Type B pancreatic cell (in vitro differentiated cells): Measurements from ENCODE around the gene AFAP1. TPM values are rescaled to one million over a fixed set of nuclear protein-coding genes. Genes with fewer than 3 reads are reported as not detected.

ENCODE experiments used
- DNase-seq: peaks from one replicate; pipeline ENCODE4 v3.0.0; 2021; ENCODE audit warnings: mixed read lengths; ENCODE audit not compliant: unreplicated experiment; ENCODE audit errors: extremely low spot score
- H3K27ac Mint-ChIP-seq: 2 replicates; pipeline ENCODE4 v1.8.0; 2021; ENCODE audit warnings: mild to moderate bottlenecking, mixed read lengths
- H3K27me3 Mint-ChIP-seq: 2 replicates; pipeline ENCODE4 v1.8.0; 2021; ENCODE audit warnings: mixed read lengths
- H3K36me3 Mint-ChIP-seq: 2 replicates; pipeline ENCODE4 v1.8.0; 2021; ENCODE audit warnings: mixed read lengths
- H3K4me1 Mint-ChIP-seq: one replicate; pipeline ENCODE4 v1.8.0; 2021; ENCODE audit warnings: mixed read lengths; ENCODE audit not compliant: unreplicated experiment
- H3K4me3 Mint-ChIP-seq: 2 replicates; pipeline ENCODE4 v1.8.0; 2021; ENCODE audit warnings: mild to moderate bottlenecking, mixed read lengths
- H3K9me3 Mint-ChIP-seq: 2 replicates; pipeline ENCODE4 v1.8.0; 2021; ENCODE audit warnings: mixed read lengths
- CTCF ChIP-seq: fragments of 200-600 bp; sonication (generic); conservative IDR thresholded peaks from 2 replicates; pipeline ENCODE4 v1.5.0; 2021; ENCODE audit warnings: antibody characterized with exemption, mild to moderate bottlenecking
- total RNA-seq: library from RNA; stranded (reverse); gene quantifications from 2 replicates; pipeline ENCODE4 v1.2.1, GENCODE V29; 2021; ENCODE audit warnings: low replicate concordance

Gene AFAP1
- total RNA-seq, 1 donor from 2014 or later: 36.6 TPM

GRCh38 chr4:7838136-7838782, 101.4 kb downstream of the AFAP1 start:
- Mint-ChIP-seq H3K4me3 (no peak overlapping the region), H3K4me1 (peaks cover 14% of the 10 kb centered on the region), H3K27me3 (no peaks in the 10 kb centered on the region), H3K27ac (no peak overlapping the region), H3K9me3 (peaks cover 5% of the 10 kb centered on the region), H3K36me3 (peaks cover 41% of the 10 kb centered on the region)
- no peak for DNase-seq
- TF ChIP-seq CTCF: no peak

- H3K4me3 Mint-ChIP-seq: no peak overlapping the region
- peaks cover 44% of the 10 kb centered on the region for H3K36me3 Mint-ChIP-seq
- no peak overlapping the region for H3K27ac Mint-ChIP-seq
Observed at GRCh38 chr4:7837597-7838135, 102.0 kb downstream of the AFAP1 start.

DNA sequence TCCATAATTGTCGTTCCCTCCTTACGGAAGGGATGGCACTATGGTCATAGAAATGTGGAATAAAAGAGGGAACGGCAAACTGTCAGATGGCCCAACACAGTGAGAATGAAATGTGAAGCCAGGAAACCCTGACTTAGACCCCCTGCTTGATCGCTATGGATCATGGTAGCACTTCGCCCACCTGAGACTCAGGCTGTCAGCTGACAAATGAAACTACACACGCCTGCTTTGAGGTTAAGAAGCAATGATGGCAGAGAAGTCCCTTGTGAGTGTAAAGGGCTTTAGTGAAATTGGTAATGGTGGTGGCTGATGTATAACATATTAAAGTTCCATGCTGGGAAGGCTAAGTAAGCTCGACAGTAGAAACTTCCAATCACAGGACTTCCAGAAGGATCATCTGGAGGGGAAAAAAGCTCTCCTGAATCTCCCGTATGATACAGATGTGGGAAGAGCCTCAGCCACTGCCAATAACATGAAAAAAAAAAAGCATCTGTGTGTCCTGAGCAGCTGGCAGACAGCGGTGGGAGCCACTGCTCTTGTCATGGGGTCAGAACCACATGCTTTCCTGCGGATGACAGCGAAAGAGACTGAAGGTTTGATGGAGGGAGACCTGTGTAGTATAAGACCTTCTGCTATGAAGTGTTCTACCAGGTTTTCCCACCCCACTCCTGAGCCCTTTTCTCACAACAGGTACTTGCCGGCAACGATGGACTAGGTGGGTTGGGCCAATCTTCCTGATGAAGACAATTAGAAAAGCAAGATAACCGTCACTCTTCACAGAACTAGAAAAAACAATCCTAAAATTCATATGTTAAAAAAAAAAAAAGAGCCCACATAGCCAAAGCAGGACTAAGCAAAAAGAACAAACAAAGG, 107.6 kb downstream of the AFAP1 start:
- TF ChIP-seq CTCF: no peak
- Mint-ChIP-seq H3K36me3 (peaks cover 53% of the 10 kb centered on the region), H3K4me1 (peaks cover 44% of the 10 kb centered on the region), H3K9me3 (peaks cover 5% of the 10 kb centered on the region), H3K27ac (no peak overlapping the region), H3K4me3 (no peak overlapping the region), H3K27me3 (no peaks in the 10 kb centered on the region)
- DNase-seq: no peak

More at GRCh38 chr4:7837597-7838135, 102.0 kb downstream of the AFAP1 start:
- no peak for DNase-seq
- Mint-ChIP-seq H3K9me3 (peaks cover 5% of the 10 kb centered on the region), H3K27me3 (no peaks in the 10 kb centered on the region), H3K4me1 (peaks cover 14% of the 10 kb centered on the region)
- TF ChIP-seq CTCF: no peak

DNA sequence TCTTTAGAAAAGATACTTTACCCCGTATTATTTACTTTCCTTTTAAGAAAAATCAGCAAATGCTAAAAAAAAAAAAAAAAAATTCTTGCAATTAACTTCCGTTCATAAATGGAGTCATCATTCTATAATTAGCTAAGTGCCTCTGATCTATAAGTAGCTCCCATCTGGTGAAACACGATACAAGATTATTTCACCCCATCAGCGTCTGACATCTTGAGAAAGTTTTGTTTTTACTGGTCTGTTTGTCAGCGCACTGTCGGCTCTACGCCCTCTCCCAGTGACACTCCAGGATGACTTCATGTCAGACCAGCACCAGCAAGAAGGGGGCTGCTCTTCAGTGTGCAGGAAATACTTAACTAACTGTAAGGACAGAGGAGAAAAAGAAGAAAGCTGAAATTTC, 108.3 kb downstream of the AFAP1 start:
- Mint-ChIP-seq H3K9me3 (peaks cover 5% of the 10 kb centered on the region), H3K27ac (no peak overlapping the region), H3K36me3 (peaks cover 54% of the 10 kb centered on the region), H3K27me3 (no peaks in the 10 kb centered on the region), H3K4me3 (peak overlapping the region; percentile 16), H3K4me1 (peaks cover 41% of the 10 kb centered on the region)
- DNase-seq: no peak
- TF ChIP-seq CTCF: no peak

GRCh38 chr4:7830747-7831146, 108.9 kb downstream of the AFAP1 start:
- Mint-ChIP-seq H3K36me3 (peaks cover 53% of the 10 kb centered on the region), H3K27ac (no peak overlapping the region), H3K4me3 (no peak overlapping the region), H3K27me3 (no peaks in the 10 kb centered on the region), H3K9me3 (peaks cover 5% of the 10 kb centered on the region), H3K4me1 (peaks cover 42% of the 10 kb centered on the region)
- no peak for TF ChIP-seq CTCF
- no peak for DNase-seq
